ENCODE results near the gene BEGAIN.
"Not testable (repeated sequence)": the region's sequence is repeated elsewhere in the genome, so short reads cannot be mapped to it uniquely, and the experiment has no call there.

The BEGAIN gene

DNA sequence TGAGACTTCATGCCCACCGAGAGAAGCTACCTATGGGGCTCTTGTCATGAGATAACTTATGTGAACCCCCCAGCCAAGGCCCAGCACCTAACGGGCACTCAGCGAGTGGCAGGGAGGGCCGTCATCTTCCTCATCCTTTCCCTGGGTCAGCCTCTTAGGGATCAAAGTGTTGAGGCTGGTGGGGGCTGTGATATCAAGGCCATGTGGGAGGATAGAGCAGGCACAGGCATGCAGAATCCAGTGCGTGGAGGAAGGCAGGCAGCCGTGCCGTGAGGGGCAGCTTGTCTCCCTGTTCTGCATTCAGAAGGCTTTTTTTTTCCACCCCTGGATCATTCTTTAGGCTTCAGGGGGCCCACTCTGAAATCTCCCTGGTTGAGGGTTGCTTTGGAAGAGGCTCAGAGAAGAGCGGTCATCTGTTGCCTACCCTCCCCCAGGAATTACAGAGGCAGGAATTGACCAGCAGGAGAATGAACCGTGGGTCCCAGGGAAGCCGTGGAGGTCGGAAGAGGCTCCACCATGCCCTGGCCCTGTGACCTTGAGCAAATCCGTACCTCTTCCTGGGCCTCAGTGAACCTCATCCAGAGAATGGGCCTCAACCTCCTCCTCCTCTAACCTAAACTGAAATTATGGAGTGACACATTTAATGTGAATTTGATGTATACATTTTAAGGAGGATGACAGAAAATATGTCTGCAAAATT is 62.8 kb downstream of the BEGAIN start:
- H3K27me3 Mint-ChIP-seq (ENCODE audit: low read depth), result no peaks in the 10 kb centered on the region
- no peaks in the 10 kb centered on the region for H3K4me1 Mint-ChIP-seq (ENCODE audit: low read depth)
- H3K9me3 Mint-ChIP-seq, result no peaks in the 10 kb centered on the region
- no peak overlapping the region for H3K4me3 Mint-ChIP-seq
- DNase-seq (ENCODE audit: low spot score), result peak; percentile 0
- no peaks in the 10 kb centered on the region for H3K36me3 Mint-ChIP-seq (ENCODE audit: low read depth)
- no peak overlapping the region for H3K27ac Mint-ChIP-seq

DNA sequence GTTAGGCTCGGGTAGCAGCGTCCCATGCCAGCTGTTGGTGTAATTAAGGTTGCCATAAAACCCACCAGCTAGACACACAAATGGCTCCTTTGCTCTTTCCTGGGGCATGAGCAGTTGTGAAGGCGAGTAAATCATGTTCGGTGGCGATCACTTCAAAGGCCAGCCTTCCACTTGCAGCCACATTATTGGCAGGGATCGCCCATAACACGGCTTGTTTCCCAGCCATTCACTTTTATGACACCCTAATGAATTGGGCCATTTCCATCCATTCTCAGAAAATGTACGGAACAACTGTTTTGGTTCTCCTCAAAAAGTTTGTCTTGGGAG is 63.4 kb downstream of the BEGAIN start:
- Mint-ChIP-seq H3K4me3 (no peak overlapping the region), H3K4me1 (ENCODE audit: low read depth) (no peaks in the 10 kb centered on the region), H3K36me3 (ENCODE audit: low read depth) (no peaks in the 10 kb centered on the region), H3K27me3 (ENCODE audit: low read depth) (no peaks in the 10 kb centered on the region), H3K9me3 (no peaks in the 10 kb centered on the region), H3K27ac (no peak overlapping the region)
- no peak for DNase-seq (ENCODE audit: low spot score)

DNA sequence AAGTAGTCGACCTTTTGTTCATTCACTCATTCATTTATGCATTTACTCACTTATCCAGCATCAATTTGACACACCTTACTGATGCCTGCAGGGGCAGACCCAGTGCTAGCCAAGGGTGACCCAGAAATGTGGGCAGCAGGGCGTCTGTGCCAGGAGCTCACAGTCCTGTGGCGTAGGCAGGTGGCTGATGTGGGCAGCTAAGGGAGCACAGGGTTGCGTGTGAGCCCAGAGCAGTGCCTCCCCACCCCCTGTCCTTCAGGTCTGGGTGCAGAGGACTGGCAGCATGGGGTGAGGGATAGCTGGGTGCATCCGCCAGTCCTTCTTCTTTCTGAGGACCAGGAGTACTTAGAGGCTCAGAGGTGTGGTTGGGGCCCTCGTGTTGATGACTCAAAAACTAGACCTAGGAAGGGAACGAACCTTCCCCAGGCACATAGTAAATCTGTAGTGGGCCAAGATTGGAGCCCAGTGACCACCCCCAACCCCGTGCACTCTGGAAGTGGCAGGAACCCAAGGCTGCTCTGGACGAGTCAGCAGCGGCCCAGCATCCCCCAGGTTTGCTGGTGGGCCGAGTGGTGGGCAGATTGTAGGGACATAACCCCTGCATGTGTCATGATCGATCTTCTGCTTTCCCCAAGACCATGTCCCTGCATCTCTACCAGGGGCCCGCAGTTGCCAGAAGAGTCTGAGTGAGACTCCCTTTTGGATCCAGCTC is 63.9 kb downstream of the BEGAIN start:
- no peaks in the 10 kb centered on the region for H3K27me3 Mint-ChIP-seq (ENCODE audit: low read depth)
- DNase-seq (ENCODE audit: low spot score), result peak; percentile 2
- H3K4me3 Mint-ChIP-seq, result no peak overlapping the region
- H3K36me3 Mint-ChIP-seq (ENCODE audit: low read depth), result no peaks in the 10 kb centered on the region
- no peak overlapping the region for H3K27ac Mint-ChIP-seq
- H3K4me1 Mint-ChIP-seq (ENCODE audit: low read depth), result no peaks in the 10 kb centered on the region
- no peaks in the 10 kb centered on the region for H3K9me3 Mint-ChIP-seq

DNA sequence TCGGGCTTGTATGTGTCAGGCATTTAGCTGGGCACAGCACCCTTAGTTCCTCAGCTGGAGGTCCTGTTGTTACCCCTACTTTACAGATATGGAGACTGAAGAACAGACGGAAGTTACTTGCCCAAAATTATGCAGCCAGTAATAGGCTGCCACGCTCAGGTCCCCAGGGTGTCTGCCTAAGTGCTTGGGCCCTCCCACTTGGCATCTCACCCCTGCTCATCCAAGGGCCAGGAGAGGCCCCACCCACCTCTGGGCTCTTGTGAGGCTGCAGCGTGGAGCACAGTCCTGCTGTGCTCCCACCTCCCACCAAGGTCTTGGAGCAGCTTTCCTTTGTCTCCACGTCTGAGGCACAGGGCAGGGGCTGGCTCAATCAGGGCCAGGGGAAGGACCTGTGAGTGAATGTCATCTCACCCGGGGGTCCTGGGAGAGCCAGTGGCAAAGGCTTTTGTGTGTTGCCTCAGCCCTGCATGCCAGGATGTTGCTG is 64.6 kb downstream of the BEGAIN start:
- H3K9me3 Mint-ChIP-seq, result no peaks in the 10 kb centered on the region
- no peaks in the 10 kb centered on the region for H3K27me3 Mint-ChIP-seq (ENCODE audit: low read depth)
- no peak overlapping the region for H3K27ac Mint-ChIP-seq
- H3K36me3 Mint-ChIP-seq (ENCODE audit: low read depth), result no peaks in the 10 kb centered on the region
- no peaks in the 10 kb centered on the region for H3K4me1 Mint-ChIP-seq (ENCODE audit: low read depth)
- no peak overlapping the region for H3K4me3 Mint-ChIP-seq
- peak; percentile 2 for DNase-seq (ENCODE audit: low spot score)

DNA sequence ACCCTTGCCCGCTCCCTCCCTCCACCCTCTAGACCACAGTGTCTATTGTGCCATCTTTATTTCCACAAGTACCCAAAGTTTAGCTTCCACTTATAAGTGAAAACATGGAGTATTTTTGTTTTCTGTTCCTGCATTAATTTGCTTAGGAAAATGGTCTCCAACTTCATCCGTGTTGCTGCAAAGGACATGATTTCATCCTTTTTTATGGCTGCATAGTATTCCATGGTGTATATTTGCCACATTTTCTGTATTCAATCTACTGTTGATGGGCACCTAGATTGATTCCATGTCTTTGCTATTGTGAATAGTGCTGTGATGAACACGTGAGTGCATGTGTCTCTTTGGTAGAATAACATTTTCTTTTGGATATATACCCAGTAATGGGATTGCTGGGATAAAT is 81.2 kb downstream of the BEGAIN start:
- H3K36me3 Mint-ChIP-seq (ENCODE audit: low read depth); H3K4me1 Mint-ChIP-seq (ENCODE audit: low read depth); H3K4me3 Mint-ChIP-seq: not testable (repeated sequence)

DNA sequence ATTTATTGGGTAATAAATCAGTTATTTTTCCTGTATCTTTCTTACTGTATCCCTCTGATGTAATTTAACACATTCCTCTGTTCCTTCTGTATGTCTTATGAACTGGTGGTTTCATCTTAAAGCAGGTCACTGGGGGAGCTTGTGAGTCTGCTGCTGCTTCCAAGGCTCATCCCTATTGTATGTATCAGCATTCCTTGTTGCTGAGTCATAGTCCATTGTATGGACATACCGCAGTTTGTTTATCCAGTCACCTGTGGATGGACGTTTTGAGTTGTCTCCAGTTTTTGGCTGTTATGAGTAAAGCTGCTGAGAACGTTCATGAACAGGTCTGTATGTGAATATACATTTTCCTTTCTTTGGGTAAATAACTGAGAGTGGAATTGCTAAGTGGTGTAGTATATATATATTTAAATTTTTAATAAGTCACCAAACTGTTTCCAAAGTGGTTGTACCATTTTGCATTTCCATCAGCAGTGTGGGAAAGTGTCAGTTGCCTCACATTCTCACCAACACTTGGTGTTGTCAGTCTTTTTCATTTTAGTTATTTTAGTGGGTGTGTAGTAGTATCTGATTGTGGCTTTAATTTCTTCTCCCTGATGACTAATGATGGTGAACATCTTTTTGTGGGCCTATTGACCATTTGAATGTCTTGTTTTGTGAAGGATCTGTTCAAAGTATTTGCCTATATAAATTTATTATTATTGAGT is 82.7 kb downstream of the BEGAIN start:
- no peak for DNase-seq (ENCODE audit: low spot score)
- Mint-ChIP-seq H3K4me3 (no peak overlapping the region), H3K9me3 (peaks cover 8% of the 10 kb centered on the region), H3K4me1 (ENCODE audit: low read depth) (no peaks in the 10 kb centered on the region), H3K27me3 (ENCODE audit: low read depth) (peaks cover 11% of the 10 kb centered on the region), H3K36me3 (ENCODE audit: low read depth) (peaks cover 2% of the 10 kb centered on the region), H3K27ac (no peak overlapping the region)

More for the DNA sequence above, 81.2 kb downstream of the BEGAIN start:
- peaks cover 11% of the 10 kb centered on the region for H3K27me3 Mint-ChIP-seq (ENCODE audit: low read depth)
- not testable (repeated sequence) for H3K27ac Mint-ChIP-seq; H3K9me3 Mint-ChIP-seq; DNase-seq (ENCODE audit: low spot score)

DNA sequence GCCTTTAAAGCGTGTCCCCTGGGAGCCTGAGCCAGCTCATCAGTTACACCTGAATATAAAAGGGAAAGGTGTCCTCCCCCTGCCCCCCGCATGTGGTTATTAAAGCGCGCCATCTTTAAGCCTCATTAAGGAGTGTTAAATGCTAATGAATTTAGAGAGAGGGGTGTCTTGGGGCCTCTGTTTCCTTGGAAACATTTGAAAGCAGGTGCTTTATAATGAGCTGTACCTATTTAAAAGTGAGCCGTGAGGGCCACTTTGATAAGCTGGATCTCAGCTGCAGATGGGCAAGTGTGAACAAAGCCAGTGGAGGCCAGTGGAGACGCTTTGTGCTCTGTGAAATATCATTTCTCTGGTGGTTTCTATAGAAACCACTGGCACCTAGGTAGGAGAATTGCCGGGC is 84.0 kb downstream of the BEGAIN start:
- peaks cover 7% of the 10 kb centered on the region for H3K27me3 Mint-ChIP-seq (ENCODE audit: low read depth)
- peaks cover 2% of the 10 kb centered on the region for H3K36me3 Mint-ChIP-seq (ENCODE audit: low read depth)

DNA sequence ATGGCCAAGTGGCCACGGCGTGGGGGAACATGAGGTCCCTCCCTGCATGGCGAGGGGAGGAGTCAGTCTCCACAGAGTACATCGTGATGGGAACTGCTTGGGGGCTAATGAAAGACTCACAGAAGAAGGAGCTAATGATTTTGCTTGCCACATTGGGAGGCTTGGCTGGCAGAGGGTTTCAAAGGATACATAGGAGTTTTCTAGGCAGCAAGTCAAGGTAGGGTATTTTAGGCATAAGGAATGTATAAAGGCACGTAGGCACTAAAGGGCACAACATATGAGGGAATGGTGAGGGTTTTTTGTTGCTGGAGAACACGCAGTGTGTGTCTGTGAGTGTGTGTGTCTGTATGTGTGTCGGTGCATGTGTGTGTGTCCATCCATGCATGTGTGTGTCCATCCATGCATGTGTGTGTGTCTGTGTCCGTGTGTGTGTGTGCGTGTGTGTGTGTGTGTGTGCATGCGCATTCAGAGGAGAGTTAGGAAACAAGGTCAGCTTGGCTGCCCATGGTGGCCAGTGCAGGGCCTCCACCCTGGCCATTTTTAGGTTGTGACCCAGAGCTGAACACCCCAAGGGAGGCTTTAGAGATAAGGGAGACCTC is 84.5 kb downstream of the BEGAIN start:
- H3K27ac Mint-ChIP-seq, result no peak overlapping the region
- no peak overlapping the region for H3K4me3 Mint-ChIP-seq
- no peak for DNase-seq (ENCODE audit: low spot score)
- H3K36me3 Mint-ChIP-seq (ENCODE audit: low read depth), result peaks cover 2% of the 10 kb centered on the region
- H3K9me3 Mint-ChIP-seq, result peaks cover 8% of the 10 kb centered on the region
- H3K27me3 Mint-ChIP-seq (ENCODE audit: low read depth), result peaks cover 6% of the 10 kb centered on the region
- peaks cover 2% of the 10 kb centered on the region for H3K4me1 Mint-ChIP-seq (ENCODE audit: low read depth)

More for the DNA sequence above, 84.0 kb downstream of the BEGAIN start:
- no peak overlapping the region for H3K27ac Mint-ChIP-seq
- no peak for DNase-seq (ENCODE audit: low spot score)
- H3K4me3 Mint-ChIP-seq, result no peak overlapping the region
- H3K9me3 Mint-ChIP-seq, result peaks cover 8% of the 10 kb centered on the region
- H3K4me1 Mint-ChIP-seq (ENCODE audit: low read depth), result peaks cover 2% of the 10 kb centered on the region

DNA sequence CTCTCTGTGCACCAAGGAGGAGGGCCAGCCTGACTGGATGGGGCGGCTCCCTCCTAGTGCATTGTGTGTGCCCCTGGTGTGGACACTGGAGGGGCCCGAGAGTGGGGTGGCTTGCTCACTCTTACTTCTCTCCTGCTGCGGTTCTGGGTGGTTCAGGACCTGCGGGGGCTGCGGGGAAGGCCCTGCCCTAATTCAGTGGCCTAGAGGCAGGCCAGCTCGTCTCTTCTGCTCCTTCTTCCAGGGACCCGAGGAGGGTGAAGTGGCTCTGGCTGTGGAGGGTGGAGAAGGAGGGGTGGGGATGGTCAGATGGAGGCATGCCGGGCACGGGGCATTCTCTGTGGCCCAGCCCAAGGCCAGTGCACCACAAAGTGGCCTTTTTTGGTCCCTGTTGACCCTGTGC is 87.1 kb downstream of the BEGAIN start:
- H3K27ac Mint-ChIP-seq, result no peak overlapping the region
- peaks cover 2% of the 10 kb centered on the region for H3K4me1 Mint-ChIP-seq (ENCODE audit: low read depth)
- no peak for DNase-seq (ENCODE audit: low spot score)
- no peaks in the 10 kb centered on the region for H3K27me3 Mint-ChIP-seq (ENCODE audit: low read depth)
- H3K4me3 Mint-ChIP-seq, result no peak overlapping the region
- peaks cover 3% of the 10 kb centered on the region for H3K9me3 Mint-ChIP-seq
- H3K36me3 Mint-ChIP-seq (ENCODE audit: low read depth), result peaks cover 2% of the 10 kb centered on the region

DNA sequence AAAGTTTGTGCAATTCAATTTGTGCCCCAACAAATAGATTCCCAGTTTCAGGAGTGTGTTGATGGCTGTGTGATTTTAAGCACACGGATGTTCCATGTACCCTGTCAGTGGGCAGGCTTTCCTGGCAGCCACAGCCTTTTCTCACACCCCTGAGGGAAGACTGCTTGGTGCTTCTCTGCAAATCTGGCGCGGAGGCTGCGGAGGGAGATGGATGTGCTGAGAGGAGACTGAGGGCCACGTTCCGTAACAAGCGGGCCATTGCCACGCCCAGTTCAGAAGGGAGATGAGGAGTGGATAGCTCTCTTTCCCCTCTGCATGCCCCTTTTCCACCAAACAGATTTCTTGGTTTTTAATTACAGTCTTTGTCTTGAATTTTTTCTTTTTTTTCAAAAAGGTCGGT is 89.1 kb downstream of the BEGAIN start:
- H3K27ac Mint-ChIP-seq, result no peak overlapping the region
- peaks cover under 1% of the 10 kb centered on the region for H3K27me3 Mint-ChIP-seq (ENCODE audit: low read depth)
- no peaks in the 10 kb centered on the region for H3K36me3 Mint-ChIP-seq (ENCODE audit: low read depth)
- no peak overlapping the region for H3K4me3 Mint-ChIP-seq
- DNase-seq (ENCODE audit: low spot score), result no peak
- peaks cover 2% of the 10 kb centered on the region for H3K4me1 Mint-ChIP-seq (ENCODE audit: low read depth)
- H3K9me3 Mint-ChIP-seq, result no peaks in the 10 kb centered on the region

DNA sequence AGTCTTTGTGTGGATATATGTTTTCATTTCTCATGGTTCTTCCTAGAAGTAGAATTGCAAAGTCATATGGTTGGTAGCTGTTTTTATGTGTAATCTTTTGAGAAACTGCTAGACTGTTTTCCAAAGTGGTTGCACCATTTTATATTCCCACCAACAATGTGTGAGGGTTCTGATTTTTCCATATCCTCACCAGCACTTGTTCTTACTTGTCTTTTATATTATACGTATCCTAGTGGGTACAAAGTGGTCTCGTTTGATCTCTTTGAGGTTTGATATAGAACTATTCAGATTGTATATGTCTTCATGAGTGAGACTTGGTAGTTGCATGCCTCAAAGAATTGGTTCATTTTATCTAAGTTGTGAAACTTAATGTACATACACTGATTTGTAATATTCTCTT is 91.3 kb downstream of the BEGAIN start:
- Mint-ChIP-seq H3K9me3 (no peaks in the 10 kb centered on the region), H3K27me3 (ENCODE audit: low read depth) (peaks cover 2% of the 10 kb centered on the region), H3K4me3 (no peak overlapping the region), H3K36me3 (ENCODE audit: low read depth) (no peaks in the 10 kb centered on the region), H3K27ac (no peak overlapping the region), H3K4me1 (ENCODE audit: low read depth) (peaks cover 2% of the 10 kb centered on the region)
- no peak for DNase-seq (ENCODE audit: low spot score)

DNA sequence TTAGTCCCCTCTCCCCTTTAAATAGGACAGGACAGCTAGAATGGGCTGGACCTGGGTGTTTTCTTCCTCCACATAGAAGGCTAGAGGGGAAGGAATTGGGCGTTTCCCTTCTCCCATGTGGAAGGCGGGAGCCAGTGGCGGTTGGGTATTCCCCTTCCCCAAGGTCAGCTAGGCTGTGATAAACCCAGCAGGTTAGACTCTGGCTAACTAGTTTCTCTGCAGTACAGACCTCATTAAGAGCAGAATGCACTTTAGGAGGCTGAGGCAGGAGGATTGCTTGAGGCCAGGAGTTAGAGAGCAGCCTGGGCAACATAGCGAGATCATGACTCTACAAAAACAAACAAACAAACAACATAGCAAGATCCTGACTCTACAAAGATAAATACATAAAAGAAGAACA is 92.6 kb downstream of the BEGAIN start:
- no peaks in the 10 kb centered on the region for H3K9me3 Mint-ChIP-seq
- no peak overlapping the region for H3K27ac Mint-ChIP-seq
- DNase-seq (ENCODE audit: low spot score), result no peak
- peaks cover 2% of the 10 kb centered on the region for H3K4me1 Mint-ChIP-seq (ENCODE audit: low read depth)
- peaks cover 2% of the 10 kb centered on the region for H3K27me3 Mint-ChIP-seq (ENCODE audit: low read depth)
- H3K36me3 Mint-ChIP-seq (ENCODE audit: low read depth), result no peaks in the 10 kb centered on the region
- H3K4me3 Mint-ChIP-seq, result no peak overlapping the region

DNA sequence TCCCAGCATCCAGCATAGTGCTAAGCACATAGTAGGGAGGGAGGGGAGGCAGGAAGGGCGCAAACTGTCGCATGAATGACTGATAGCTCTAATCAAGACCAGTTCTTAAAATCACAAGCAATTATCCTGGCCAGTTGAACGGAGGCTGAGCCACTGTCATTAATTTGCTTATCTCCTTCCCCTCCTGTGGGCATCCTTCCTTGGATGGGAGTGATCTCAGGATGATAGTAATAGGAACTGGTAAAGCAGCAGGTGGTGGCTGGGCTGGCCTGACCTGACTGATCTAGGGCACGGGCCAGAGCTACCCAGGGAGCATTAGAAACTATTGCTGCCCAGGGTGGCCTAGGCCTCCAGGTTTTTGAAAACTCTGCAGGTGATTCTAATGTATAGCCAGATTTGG is 97.0 kb downstream of the BEGAIN start:
- Mint-ChIP-seq H3K4me3 (no peak overlapping the region), H3K27ac (no peak overlapping the region)
- DNase-seq (ENCODE audit: low spot score), result no peak

DNA sequence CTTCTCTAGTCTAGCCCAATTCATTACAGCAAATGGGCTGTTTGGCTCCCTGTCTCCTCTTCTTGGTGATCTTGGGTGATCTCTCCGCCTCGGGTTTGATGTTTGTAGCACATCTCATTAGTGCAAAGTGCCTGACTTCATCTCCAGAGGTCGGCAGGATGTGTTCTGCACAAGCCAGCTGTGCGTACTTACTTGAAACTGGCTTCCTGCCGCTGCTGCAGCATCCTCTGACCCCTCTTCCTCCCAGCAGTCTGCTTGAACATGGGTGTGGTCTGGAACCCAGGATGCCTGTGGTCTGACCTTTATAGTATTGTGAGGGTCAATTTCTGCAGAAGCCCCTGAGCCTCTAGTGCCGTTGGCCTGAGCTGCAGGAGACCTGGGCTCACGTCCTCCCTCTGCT is 99.2 kb downstream of the BEGAIN start:
- H3K36me3 Mint-ChIP-seq (ENCODE audit: low read depth), result peaks cover 3% of the 10 kb centered on the region

More for the DNA sequence above, 97.0 kb downstream of the BEGAIN start:
- Mint-ChIP-seq H3K27me3 (ENCODE audit: low read depth) (peaks cover 2% of the 10 kb centered on the region), H3K9me3 (no peaks in the 10 kb centered on the region), H3K36me3 (ENCODE audit: low read depth) (peaks cover under 1% of the 10 kb centered on the region), H3K4me1 (ENCODE audit: low read depth) (peaks cover 13% of the 10 kb centered on the region)

More for the DNA sequence above, 99.2 kb downstream of the BEGAIN start:
- Mint-ChIP-seq H3K27me3 (ENCODE audit: low read depth) (peaks cover under 1% of the 10 kb centered on the region), H3K27ac (peak overlapping the region; percentile 62), H3K9me3 (no peaks in the 10 kb centered on the region), H3K4me3 (no peak overlapping the region), H3K4me1 (ENCODE audit: low read depth) (peaks cover 13% of the 10 kb centered on the region)
- DNase-seq (ENCODE audit: low spot score), result no peak

Measured in T-helper 2 cell treated with Interferon-gamma antibody and Interleukin-4, amounts not matched to agents 5 μg/mL and 100 μg/mL, for 36 hours (primary cell).